Duodenal mucosa (tissue), 2 donors: Measurements from ENCODE around the gene NCOA1.
"Not testable (repeated sequence)": the region's sequence is repeated elsewhere in the genome, so short reads cannot be mapped to it uniquely, and the experiment has no call there.

Experiments
- H3K27ac ChIP-seq: one replicate; pipeline ENCODE4 v1.7.0; 2013; ENCODE audit warnings: low read depth, low read length
- H3K27me3 ChIP-seq, 2 donors: one replicate each; pipeline ENCODE4 v1.7.0; 2013; ENCODE audit warnings: low read length in 2 of 2, control low read depth in 1 of 2; ENCODE audit not compliant: insufficient read depth in 2 of 2, control insufficient read depth in 1 of 2
- H3K36me3 ChIP-seq, 2 donors: one replicate each; pipeline ENCODE4 v1.7.0; 2013; ENCODE audit warnings: low read length in 2 of 2, control low read depth in 1 of 2; ENCODE audit not compliant: insufficient read depth in 2 of 2, control insufficient read depth in 1 of 2
- H3K4me1 ChIP-seq, 2 donors: one replicate each; pipeline ENCODE4 v1.7.0; 2013; ENCODE audit warnings: low read length in 2 of 2, control low read depth in 1 of 2; ENCODE audit not compliant: insufficient read depth in 2 of 2, control insufficient read depth in 1 of 2
- H3K4me3 ChIP-seq, 2 donors: one replicate each; pipeline ENCODE4 v1.7.0; 2013; ENCODE audit warnings: low read length in 2 of 2, low read depth in 1 of 2
- H3K9ac ChIP-seq, 2 donors: one replicate each; pipeline ENCODE4 v1.7.0; 2013; ENCODE audit warnings: low read length in 2 of 2, low read depth in 1 of 2
- H3K9me3 ChIP-seq, 2 donors: one replicate each; pipeline ENCODE4 v1.7.0; 2013; ENCODE audit warnings: low read length in 2 of 2, control low read depth in 1 of 2; ENCODE audit not compliant: control insufficient read depth in 1 of 2

The NCOA1 gene

DNA sequence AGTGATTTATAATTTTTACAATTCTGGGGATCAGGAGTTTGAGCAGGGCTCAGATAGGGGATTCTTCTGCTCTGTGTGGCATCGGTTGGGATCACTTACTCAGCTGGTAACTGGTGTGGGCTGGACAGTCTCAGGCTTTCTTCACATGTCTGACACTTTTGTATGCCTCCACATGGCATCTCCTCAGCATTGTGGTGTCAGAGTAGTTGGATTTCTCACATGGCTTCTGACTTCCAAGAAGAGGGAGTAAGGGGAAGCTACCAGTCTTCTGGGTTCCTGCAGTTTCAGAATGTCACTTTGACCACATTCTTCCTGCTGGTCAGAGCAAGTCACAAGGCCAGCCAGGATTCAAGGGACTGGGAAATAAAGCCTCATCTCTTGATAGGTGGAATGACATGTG is 55.6 kb downstream of the NCOA1 start:
- Histone ChIP-seq H3K27me3 (no peaks in the 10 kb centered on the region), H3K27ac (no peak overlapping the region), H3K36me3 (no peaks in the 10 kb centered on the region), H3K4me1 (peaks cover 0 to 3% of the 10 kb centered on the region in 2 donors), H3K4me3 (no peak overlapping the region), H3K9me3 (no peaks in the 10 kb centered on the region), H3K9ac (no peak overlapping the region)

DNA sequence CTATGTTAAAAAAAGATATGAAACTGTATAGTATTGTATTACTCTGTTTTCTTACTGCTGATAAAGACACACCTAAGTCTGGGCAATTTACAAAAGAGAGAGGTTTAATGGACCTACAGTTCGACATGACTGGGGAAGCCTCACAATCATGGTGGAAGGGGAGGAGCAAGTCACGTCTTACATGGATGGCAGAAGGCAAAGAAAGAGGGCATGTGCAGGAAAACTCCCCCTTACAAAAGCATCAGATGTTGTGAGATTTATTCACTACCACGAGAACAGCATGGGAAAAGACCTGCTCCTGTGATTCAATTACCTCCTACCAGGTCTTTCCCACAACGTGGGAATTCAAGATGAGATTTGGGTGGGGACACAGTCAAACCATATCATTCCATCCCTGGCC is 57.0 kb downstream of the NCOA1 start:
- peaks cover 0 to 3% of the 10 kb centered on the region in 2 donors for H3K4me1 ChIP-seq
- H3K27ac ChIP-seq, result no peak overlapping the region
- no peaks in the 10 kb centered on the region for H3K27me3 ChIP-seq
- no peaks in the 10 kb centered on the region for H3K9me3 ChIP-seq
- H3K9ac ChIP-seq, result no peak overlapping the region
- H3K36me3 ChIP-seq, result no peaks in the 10 kb centered on the region
- no peak overlapping the region for H3K4me3 ChIP-seq

DNA sequence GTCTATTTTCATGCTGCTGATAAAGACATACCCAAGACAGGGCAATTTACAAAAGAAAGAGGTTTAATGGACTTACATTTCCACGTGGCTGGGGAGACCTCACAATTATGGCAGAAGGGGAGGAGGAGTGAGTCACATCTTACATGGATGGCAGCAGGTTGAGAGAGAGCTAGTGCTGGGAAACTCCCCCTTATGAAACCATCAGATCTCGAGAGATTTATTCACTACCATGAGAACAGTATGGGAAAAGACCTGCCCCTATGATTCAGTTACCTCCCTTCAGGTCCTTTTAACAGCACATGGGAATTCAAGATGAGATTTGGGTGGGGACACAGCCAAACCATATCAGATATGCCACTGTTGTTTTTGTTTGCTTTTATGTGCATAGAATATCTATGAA is 59.2 kb downstream of the NCOA1 start:
- not testable (repeated sequence) for H3K27ac ChIP-seq, H3K36me3 ChIP-seq, H3K27me3 ChIP-seq, H3K9ac ChIP-seq, H3K4me1 ChIP-seq, H3K4me3 ChIP-seq, H3K9me3 ChIP-seq

DNA sequence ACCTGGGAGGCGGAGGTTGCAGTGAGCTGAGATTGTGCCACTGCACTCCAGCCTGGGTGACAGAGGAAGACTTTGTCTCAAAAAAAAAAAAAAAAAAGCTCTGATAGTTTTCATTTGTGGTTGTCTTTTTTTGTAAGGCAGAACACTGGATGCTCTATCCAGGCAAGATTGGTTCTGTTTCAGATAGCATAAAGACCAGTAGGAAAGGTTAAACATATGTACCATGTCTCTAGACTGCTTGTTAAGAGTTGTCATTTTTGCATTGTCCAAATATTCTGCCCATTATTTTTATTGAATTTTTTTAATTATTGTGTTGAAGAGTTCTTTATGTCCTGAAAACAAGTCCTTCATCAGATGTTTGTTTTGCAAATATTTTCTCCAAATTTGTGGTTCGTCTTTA is 60.0 kb downstream of the NCOA1 start:
- H3K36me3 ChIP-seq, result peaks cover 0 to 7% of the 10 kb centered on the region in 2 donors
- no peaks in the 10 kb centered on the region for H3K27me3 ChIP-seq
- peaks cover 0 to 3% of the 10 kb centered on the region in 2 donors for H3K4me1 ChIP-seq
- no peak overlapping the region for H3K27ac ChIP-seq
- H3K9ac ChIP-seq, result no peak overlapping the region
- no peaks in the 10 kb centered on the region for H3K9me3 ChIP-seq
- H3K4me3 ChIP-seq, result no peak overlapping the region

DNA sequence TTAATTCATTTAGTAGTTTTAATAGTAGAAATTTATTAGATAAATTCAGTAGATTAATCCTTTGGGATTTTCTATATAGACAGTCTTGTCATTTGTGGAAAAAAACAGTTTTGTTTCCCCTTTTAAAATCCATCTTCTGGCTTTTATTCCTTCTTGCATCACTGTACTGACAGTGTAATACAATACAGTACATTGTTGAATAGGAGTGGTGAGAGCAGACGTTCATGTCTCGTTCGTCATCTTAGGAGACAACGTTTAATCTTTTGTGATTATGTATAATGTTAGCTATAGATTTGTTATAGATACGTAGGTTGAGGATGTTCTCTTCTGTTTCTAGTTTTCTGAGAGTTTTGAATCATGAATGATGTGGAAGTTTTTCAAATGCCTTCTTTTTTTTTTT is 61.8 kb downstream of the NCOA1 start:
- H3K27ac ChIP-seq, result no peak overlapping the region
- no peaks in the 10 kb centered on the region for H3K27me3 ChIP-seq
- H3K9ac ChIP-seq, result no peak overlapping the region
- no peak overlapping the region for H3K4me3 ChIP-seq
- H3K9me3 ChIP-seq, result no peaks in the 10 kb centered on the region
- peaks cover 0 to 7% of the 10 kb centered on the region in 2 donors for H3K36me3 ChIP-seq
- peaks cover 0 to 3% of the 10 kb centered on the region in 2 donors for H3K4me1 ChIP-seq

DNA sequence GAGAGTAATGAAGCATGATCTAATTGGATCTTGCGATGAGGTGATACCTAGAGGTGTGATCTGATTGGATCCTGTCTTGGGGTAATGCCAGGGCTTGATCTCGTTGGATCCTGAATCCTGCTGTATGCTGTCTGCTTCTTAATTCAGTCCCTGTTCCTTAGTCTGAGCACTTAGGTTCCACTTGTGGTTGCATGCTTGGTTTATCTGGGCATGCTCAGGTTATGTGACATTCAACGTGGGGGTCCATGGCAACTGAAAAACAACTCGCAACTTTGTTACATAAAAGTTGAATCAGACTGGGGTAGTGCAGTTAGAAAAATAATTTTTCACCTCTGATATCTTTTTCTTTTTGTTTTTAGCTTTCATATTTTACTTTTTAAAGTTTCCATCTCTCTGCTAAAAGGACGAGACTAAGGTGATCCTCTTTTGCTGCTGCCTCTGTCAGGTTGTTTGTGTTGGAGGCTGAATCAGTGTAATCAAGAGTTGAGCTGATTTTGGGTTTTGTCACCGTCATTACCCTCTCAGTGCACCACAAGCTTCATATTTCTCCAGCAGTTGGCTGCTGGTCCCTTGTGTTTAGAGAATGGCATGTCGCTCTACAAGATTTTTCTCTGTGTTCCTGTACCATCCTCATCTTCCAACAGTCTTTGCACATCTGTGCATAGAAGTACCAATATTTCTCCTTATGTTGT is 67.9 kb downstream of the NCOA1 start:
- Histone ChIP-seq H3K4me1 (peaks cover 4 to 16% of the 10 kb centered on the region in 2 donors), H3K27me3 (no peaks in the 10 kb centered on the region), H3K4me3 (no peak overlapping the region), H3K36me3 (peaks cover 0 to 7% of the 10 kb centered on the region in 2 donors), H3K9ac (no peak overlapping the region), H3K9me3 (no peaks in the 10 kb centered on the region), H3K27ac (no peak overlapping the region)

DNA sequence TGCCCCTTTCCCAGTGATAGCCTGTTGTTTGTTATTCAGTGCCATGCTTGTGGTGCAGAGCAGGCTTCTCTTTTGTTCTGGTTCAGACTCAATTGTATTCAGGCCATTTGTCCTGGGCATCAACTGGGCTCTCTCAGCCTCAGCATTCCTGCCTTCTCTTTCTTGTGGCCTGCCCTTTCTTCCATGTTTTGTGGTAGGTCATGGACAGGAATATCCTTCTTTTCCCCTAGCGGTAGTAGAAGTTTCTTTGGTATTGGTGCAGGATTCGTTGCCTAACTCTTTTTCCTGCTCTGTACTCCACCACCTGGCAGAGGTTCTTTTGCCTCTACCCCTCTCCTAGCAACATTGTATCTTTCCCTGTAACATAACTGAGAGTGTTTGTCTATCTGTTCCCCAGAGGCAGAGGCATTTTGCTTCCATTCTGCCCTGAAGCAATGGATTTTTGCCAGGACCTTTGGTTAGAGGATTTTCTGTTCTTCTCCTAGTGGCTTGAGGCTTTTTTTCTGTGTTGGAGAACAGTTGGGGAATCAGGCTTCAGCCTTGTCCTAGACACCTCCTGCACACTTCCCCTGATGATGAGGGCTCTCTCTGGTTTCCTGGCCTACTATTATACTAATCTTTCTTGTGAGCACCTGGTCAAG is 68.5 kb downstream of the NCOA1 start:
- no peaks in the 10 kb centered on the region for H3K27me3 ChIP-seq
- peaks cover 4 to 16% of the 10 kb centered on the region in 2 donors for H3K4me1 ChIP-seq
- no peaks in the 10 kb centered on the region for H3K9me3 ChIP-seq
- no peak overlapping the region for H3K27ac ChIP-seq
- H3K4me3 ChIP-seq, result no peak overlapping the region
- H3K9ac ChIP-seq, result no peak overlapping the region
- H3K36me3 ChIP-seq, result peaks cover 0 to 4% of the 10 kb centered on the region in 2 donors

DNA sequence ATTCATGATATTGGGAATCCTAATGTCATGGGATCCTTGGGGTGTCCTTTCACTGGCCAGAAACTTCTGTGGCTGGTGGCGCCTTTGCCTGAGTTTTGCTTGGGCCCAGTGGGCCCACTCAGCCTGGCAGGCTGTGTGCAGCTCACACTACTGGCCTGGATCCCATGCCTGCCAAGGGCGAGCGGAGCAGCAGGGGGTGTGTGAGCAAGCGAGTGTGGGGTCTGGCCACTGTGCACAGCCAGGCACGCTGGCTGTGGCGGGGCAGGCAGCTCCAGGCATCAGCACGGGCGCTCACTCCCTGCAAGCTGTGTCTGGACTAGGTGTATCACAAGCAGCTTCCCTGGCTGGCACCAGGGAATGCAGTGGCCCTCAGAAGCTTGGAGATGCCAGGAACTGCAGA is 74.5 kb downstream of the NCOA1 start:
- peaks cover 4 to 5% of the 10 kb centered on the region in 2 donors for H3K9me3 ChIP-seq
- no peak overlapping the region for H3K9ac ChIP-seq
- H3K27ac ChIP-seq, result no peak overlapping the region
- H3K4me3 ChIP-seq, result no peak overlapping the region
- peaks cover 0 to 5% of the 10 kb centered on the region in 2 donors for H3K4me1 ChIP-seq
- peaks cover 10 to 19% of the 10 kb centered on the region in 2 donors for H3K36me3 ChIP-seq
- H3K27me3 ChIP-seq, result no peaks in the 10 kb centered on the region

DNA sequence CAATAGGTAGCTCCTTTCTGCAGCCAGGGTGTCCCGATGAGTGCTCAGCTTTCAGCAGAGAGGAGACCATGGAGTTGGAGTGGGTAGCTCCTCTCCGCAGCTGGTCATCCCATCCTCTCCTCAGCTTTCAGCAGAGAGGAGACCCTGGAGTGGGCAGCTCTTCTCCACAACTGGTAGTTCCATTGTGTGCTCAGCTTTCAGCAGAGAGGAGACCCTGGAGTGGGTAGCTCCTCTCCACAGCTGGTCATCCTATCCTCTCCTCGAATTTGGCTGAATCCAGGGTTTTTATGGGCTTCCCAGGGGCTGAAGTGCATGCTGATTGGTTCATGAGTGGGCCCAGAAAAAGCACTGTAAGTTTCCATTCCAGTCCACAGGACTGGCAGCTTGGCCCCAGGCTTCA is 75.2 kb downstream of the NCOA1 start:
- Histone ChIP-seq H3K4me1 (peaks cover 0 to 3% of the 10 kb centered on the region in 2 donors), H3K27me3 (no peaks in the 10 kb centered on the region), H3K9me3 (peaks cover 4 to 5% of the 10 kb centered on the region in 2 donors), H3K27ac (no peak overlapping the region), H3K4me3 (no peak overlapping the region), H3K9ac (no peak overlapping the region), H3K36me3 (peaks cover 10 to 19% of the 10 kb centered on the region in 2 donors)

DNA sequence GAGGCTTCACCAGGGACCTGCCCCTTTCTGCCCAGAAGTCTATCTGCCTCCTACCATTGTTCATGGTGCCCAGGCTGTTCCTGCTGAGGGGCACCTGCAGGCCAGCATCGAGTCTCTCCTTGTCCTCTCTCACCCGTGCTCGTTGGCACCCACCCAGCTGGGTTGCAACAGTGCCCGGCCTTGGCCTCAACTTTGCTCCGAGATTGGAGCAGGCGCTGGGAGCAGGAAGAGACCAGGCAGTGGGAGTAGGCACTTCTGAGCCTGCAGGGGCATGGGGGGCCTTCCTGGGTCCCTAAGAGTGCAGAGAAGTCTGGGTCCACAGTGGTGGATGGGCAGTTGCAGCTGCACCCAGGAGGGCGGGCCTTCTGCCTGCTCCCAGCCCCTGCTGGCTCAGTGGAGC is 75.6 kb downstream of the NCOA1 start:
- Histone ChIP-seq H3K4me3 (no peak overlapping the region), H3K4me1 (peaks cover 4 to 5% of the 10 kb centered on the region in 2 donors), H3K36me3 (peaks cover 10 to 19% of the 10 kb centered on the region in 2 donors), H3K9me3 (peaks cover 4 to 5% of the 10 kb centered on the region in 2 donors), H3K27ac (no peak overlapping the region), H3K9ac (no peak overlapping the region), H3K27me3 (no peaks in the 10 kb centered on the region)
